ENCODE measurements around the gene SGMS1. TPM values are rescaled to one million over a fixed set of nuclear protein-coding genes. Genes with fewer than 3 reads are reported as not detected.
A peak's percentile ranks its signal among the peaks of the same experiment; 100 is the strongest.

SGMS1 gene
- total and polyA plus RNA-seq, 4 donors = 15.8 to 142 (median 41.3) TPM

- ATAC-seq (ENCODE audit: insufficient read depth, low FRiP score) = no peak
These were observed 152.2 kb downstream of the SGMS1 start for GRCh38 chr10:50471583-50471975.

GRCh38 chr10:50470798-50471582 is 152.8 kb downstream of the SGMS1 start:
- H3K36me3 ChIP-seq (ENCODE audit: control insufficient read depth in 4 of 4, insufficient read depth in 4 of 4, low read length in 4 of 4) = no peaks in the 10 kb centered on the region
- H3K9me3 ChIP-seq (ENCODE audit: control insufficient read depth in 4 of 4, insufficient read depth in 3 of 4, low read length in 3 of 4) = no peaks in the 10 kb centered on the region
- H3K27me3 ChIP-seq (ENCODE audit: control insufficient read depth in 3 of 3, insufficient read depth in 3 of 3, low read length in 2 of 3) = no peaks in the 10 kb centered on the region
- TF ChIP-seq CTCF (IDR thresholded peaks at IDR 0.05; ENCODE audit: control extremely low read depth, extremely low read depth) = no peak
- DNase-seq (peak in 2 of 3 donors; percentile 46 to 60), ATAC-seq (ENCODE audit: insufficient read depth, low FRiP score) (peak; percentile 53)
- 65 to 70% methylated on average over 6 of the region's 6 CpGs for WGBS, 2 donors
- peaks cover 1 to 30% (median 18%) of the 10 kb centered on the region in 5 donors for H3K4me1 ChIP-seq (ENCODE audit: control insufficient read depth in 5 of 5, insufficient read depth in 5 of 5, low read length in 5 of 5)
- H3K27ac ChIP-seq (ENCODE audit: low read depth in 1 of 2, low read length in 1 of 2) = no peak overlapping the region
- H3K4me3 ChIP-seq = no peak overlapping the region
- no peak overlapping the region for H3K9ac ChIP-seq (ENCODE audit: insufficient read depth in 1 of 2, low read length in 2 of 2)

More at GRCh38 chr10:50471583-50471975, 152.2 kb downstream of the SGMS1 start:
- no peak for TF ChIP-seq CTCF (IDR thresholded peaks at IDR 0.05; ENCODE audit: control extremely low read depth, extremely low read depth)
- 79 to 87% methylated on average over 3 of the region's 3 CpGs for WGBS, 2 donors
- no peak for DNase-seq
- no peak overlapping the region for H3K27ac ChIP-seq (ENCODE audit: low read depth in 1 of 2, low read length in 1 of 2)
- peaks cover 0 to 2% (median 0%) of the 10 kb centered on the region in 4 donors for H3K36me3 ChIP-seq (ENCODE audit: control insufficient read depth in 4 of 4, insufficient read depth in 4 of 4, low read length in 4 of 4)
- no peak overlapping the region for H3K9ac ChIP-seq (ENCODE audit: insufficient read depth in 1 of 2, low read length in 2 of 2)
- H3K27me3 ChIP-seq (ENCODE audit: control insufficient read depth in 3 of 3, insufficient read depth in 3 of 3, low read length in 2 of 3) = no peaks in the 10 kb centered on the region
- no peaks in the 10 kb centered on the region for H3K9me3 ChIP-seq (ENCODE audit: control insufficient read depth in 4 of 4, insufficient read depth in 3 of 4, low read length in 3 of 4)
- no peak overlapping the region for H3K4me3 ChIP-seq
- peaks cover 1 to 30% (median 18%) of the 10 kb centered on the region in 5 donors for H3K4me1 ChIP-seq (ENCODE audit: control insufficient read depth in 5 of 5, insufficient read depth in 5 of 5, low read length in 5 of 5)

- no peak overlapping the region for H3K27ac ChIP-seq (ENCODE audit: low read depth in 1 of 2, low read length in 1 of 2)
- H3K36me3 ChIP-seq (ENCODE audit: control insufficient read depth in 4 of 4, insufficient read depth in 4 of 4, low read length in 4 of 4) = no peaks in the 10 kb centered on the region
- TF ChIP-seq CTCF (IDR thresholded peaks at IDR 0.05; ENCODE audit: control extremely low read depth, extremely low read depth) = no peak
- no peak overlapping the region for H3K9ac ChIP-seq (ENCODE audit: insufficient read depth in 1 of 2, low read length in 2 of 2)
- no peaks in the 10 kb centered on the region for H3K27me3 ChIP-seq (ENCODE audit: control insufficient read depth in 3 of 3, insufficient read depth in 3 of 3, low read length in 2 of 3)
- no peak for ATAC-seq (ENCODE audit: insufficient read depth, low FRiP score)
- H3K4me1 ChIP-seq (ENCODE audit: control insufficient read depth in 5 of 5, insufficient read depth in 5 of 5, low read length in 5 of 5) = peaks cover 1 to 30% (median 18%) of the 10 kb centered on the region in 5 donors
- no peak for DNase-seq
- no peak overlapping the region for H3K4me3 ChIP-seq
- no peaks in the 10 kb centered on the region for H3K9me3 ChIP-seq (ENCODE audit: control insufficient read depth in 4 of 4, insufficient read depth in 3 of 4, low read length in 3 of 4)
These were observed 153.4 kb downstream of the SGMS1 start for GRCh38 chr10:50470345-50470744.

Data from lung (tissue), 12 donors.